Ovary (tissue), 9 donors: ENCODE results near the gene DUSP7. TPM values are rescaled to one million over a fixed set of nuclear protein-coding genes. Genes with fewer than 3 reads are reported as not detected.

ENCODE experiments used
- DNase-seq, 5 donors: peaks; one replicate each; pipeline ENCODE4 v3.0.0-alpha.2; 2019 to 2020
- H3K27ac ChIP-seq, 2 donors: fragments of 200-600 bp; one replicate each; pipeline versions ENCODE4 v1.5.1 to v1.8.0; 2019 to 2022
- H3K27me3 ChIP-seq: fragments of 200-600 bp; one replicate; pipeline ENCODE4 v1.8.0; 2022
- H3K36me3 ChIP-seq: fragments of 200-600 bp; sonication (generic); one replicate; pipeline ENCODE4 v1.5.1; 2019
- H3K4me1 ChIP-seq: one replicate; pipeline ENCODE4 v1.8.1; 2013; ENCODE audit warnings: mild to moderate bottlenecking, moderate library complexity; ENCODE audit not compliant: insufficient read depth
- H3K4me3 ChIP-seq: fragments of 200-600 bp; sonication (generic); one replicate; pipeline ENCODE4 v1.5.1; 2017
- H3K9me3 ChIP-seq, 2 donors: fragments of 200-600 bp in 1 of 2; sonication (generic) in 1 of 2; one replicate each; pipeline versions ENCODE4 v1.5.1 to v1.8.1; 2013 to 2019; ENCODE audit warnings: mild to moderate bottlenecking in 1 of 2, moderate library complexity in 1 of 2
- EP300 ChIP-seq: sonication (generic); formaldehyde crosslinking; IDR thresholded peaks from one replicate; pipeline ENCODE4 v1.6.1; 2017; ENCODE audit warnings: antibody characterized with exemption
- POLR2A ChIP-seq: fragments of 450-650 bp; IDR thresholded peaks from one replicate; pipeline ENCODE4 v1.6.1; 2017; ENCODE audit warnings: antibody characterized with exemption, mild to moderate bottlenecking, moderate library complexity
- WGBS, 3 donors: extraction: QIAGEN DNeasy Blood & Tissue Kit in 1 of 3; methylation state at CpG; one replicate each; pipeline versions ENCODE4 v1.1.5 to v1.1.7; 2013 to 2017; 5-methylcytosine and 5-hydroxymethylcytosine counted together
- intact Hi-C, 4 donors: fragments of 100-400 bp; cut with DNase I; formaldehyde crosslinking; loops; one replicate each; pipeline versions ENCODE4 v1.11.0 to v1.15.1; 2022 to 2023
- polyA plus RNA-seq, 2 donors: library from polyadenylated mRNA; stranded (reverse); fragments of 200-250 nt in 1 of 2; fragments of 350-450 nt in 1 of 2; fragmentation: Illumina TruSeq in 1 of 2; extraction: RNeasy Lipid Tissue Mini Kit (QIAGEN cat#74804) in 1 of 2; gene quantifications; one replicate each; pipeline ENCODE4 v1.2.3, GENCODE V29; 2013 to 2014
- total RNA-seq, 7 donors: library from RNA; depleted of rRNA in 2 of 7; stranded (reverse); fragments of >200 nt in 2 of 7; fragmentation: NEBNext Ultra II Directional in 3 of 7; extraction: Animal tissue kit (Norgen Biotek cat#: 25700) in 3 of 7; gene quantifications; one replicate each; pipeline versions ENCODE4 v1.1.0 to v1.2.4, GENCODE V29; 2016 to 2023
- TF ChIP-seq, protein P1 (sequence below), 3 donors: fragments of 450-650 bp in 2 of 3; fragments of 200-600 bp in 1 of 3; IDR thresholded peaks; one replicate each; pipeline versions ENCODE4 v1.5.1 to v1.8.0; 2016 to 2022; ENCODE audit warnings: antibody characterized with exemption in 3 of 3, mild to moderate bottlenecking in 1 of 3
- donor health status: DM: no; HTN: no; CAD: no; lungs with moderate emphysema.
- donor health status: DM: no; HTN: no; CAD: no.
- donor health status: Bipolar disorder and iron deficiency.
- donor health status: DM: yes; HTN: yes; CAD: no.
- donor health status: DM: no; HTN: no; CAD: no.
- donor health status: DM: yes; HTN: yes; CAD: no.

The DUSP7 gene
- total and polyA plus RNA-seq, 9 donors, result 5.1 to 18.0 (median 14.0) TPM

DNA sequence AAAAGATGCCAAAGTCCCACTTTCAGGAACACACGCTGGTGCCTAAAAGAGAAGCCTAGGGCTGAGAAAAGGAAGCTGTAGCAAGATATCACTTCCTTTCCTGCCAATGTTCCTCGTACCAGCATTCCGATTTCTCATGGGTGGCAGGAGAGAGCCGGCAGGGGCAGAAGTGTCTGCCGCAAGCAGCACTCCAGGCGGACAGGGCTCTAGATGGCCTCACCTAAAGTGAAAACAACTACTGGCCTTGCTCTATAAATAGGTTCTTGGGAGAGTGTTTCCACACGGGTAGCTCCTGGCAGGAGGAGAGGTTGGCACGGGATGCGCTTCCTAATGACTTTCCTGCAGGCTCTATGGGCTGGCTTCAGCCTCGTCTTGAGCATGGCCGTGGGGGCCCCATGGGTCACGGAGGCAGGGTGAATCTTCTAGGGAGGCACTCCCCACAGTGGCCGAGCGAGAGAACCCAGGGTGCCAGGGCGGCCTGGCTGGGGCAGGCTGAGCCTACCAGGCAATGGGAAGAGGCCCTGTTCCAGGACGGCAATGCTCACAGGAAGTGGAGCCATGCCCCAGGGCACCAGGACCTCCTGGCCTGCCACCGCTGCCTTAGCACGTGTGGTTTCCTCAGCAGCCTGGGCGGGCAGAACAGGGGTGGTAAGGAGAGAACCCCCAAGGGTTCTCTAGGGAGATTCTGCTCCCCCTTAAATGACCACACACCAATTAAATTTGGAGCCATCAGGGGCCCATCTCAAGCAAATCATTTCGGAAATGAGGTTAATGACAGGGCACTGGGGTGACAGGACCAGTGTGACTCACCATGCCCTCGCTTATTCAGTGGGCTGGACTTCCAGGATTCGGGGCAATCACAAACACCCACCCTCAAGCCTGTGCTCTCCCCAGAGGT is 14.6 kb upstream of the DUSP7 start:
- Histone ChIP-seq H3K36me3 (no peaks in the 10 kb centered on the region), H3K9me3 (no peaks in the 10 kb centered on the region), H3K4me1 (no peaks in the 10 kb centered on the region), H3K27ac (no peak overlapping the region), H3K27me3 (no peaks in the 10 kb centered on the region), H3K4me3 (no peak overlapping the region)
- no peak for TF ChIP-seq POLR2A
- TF ChIP-seq EP300, result no peak
- TF ChIP-seq, protein P1, sequence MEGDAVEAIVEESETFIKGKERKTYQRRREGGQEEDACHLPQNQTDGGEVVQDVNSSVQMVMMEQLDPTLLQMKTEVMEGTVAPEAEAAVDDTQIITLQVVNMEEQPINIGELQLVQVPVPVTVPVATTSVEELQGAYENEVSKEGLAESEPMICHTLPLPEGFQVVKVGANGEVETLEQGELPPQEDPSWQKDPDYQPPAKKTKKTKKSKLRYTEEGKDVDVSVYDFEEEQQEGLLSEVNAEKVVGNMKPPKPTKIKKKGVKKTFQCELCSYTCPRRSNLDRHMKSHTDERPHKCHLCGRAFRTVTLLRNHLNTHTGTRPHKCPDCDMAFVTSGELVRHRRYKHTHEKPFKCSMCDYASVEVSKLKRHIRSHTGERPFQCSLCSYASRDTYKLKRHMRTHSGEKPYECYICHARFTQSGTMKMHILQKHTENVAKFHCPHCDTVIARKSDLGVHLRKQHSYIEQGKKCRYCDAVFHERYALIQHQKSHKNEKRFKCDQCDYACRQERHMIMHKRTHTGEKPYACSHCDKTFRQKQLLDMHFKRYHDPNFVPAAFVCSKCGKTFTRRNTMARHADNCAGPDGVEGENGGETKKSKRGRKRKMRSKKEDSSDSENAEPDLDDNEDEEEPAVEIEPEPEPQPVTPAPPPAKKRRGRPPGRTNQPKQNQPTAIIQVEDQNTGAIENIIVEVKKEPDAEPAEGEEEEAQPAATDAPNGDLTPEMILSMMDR (IDR thresholded peaks at IDR 0.05), result no peak
- intact Hi-C loops, result no loop called here
- 68 to 79% (median 68%) methylated on average over 22 of the region's 22 CpGs for WGBS, 3 donors
- no peak for DNase-seq

DNA sequence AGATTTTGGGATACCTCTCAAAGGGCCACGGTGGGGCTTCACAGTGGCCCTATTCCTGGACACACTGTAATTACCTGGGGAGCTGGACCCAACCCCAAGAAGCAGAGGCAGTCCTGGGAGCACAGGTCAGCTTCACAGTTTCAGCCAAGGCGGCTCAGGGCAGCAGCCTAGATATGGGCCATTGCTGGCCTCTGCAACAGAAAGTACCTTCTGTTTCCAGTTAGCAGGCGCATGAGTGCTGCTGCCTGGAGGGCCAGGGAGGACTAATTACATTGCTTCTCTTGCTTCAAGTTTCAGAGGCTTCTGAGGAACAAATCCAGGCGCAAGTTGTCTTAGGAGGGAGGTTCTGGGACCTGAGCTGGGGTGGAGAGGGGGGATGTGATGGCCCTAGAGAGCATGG is 13.5 kb upstream of the DUSP7 start:
- H3K4me1 ChIP-seq, result no peaks in the 10 kb centered on the region
- WGBS, 3 donors, result 94 to 98% (median 95%) methylated on average over 3 to 4 of the region's 4 CpGs
- H3K27ac ChIP-seq, result no peak overlapping the region
- no peak overlapping the region for H3K4me3 ChIP-seq
- no peaks in the 10 kb centered on the region for H3K27me3 ChIP-seq
- H3K9me3 ChIP-seq, result no peaks in the 10 kb centered on the region
- H3K36me3 ChIP-seq, result no peaks in the 10 kb centered on the region
- intact Hi-C loops, result no loop called here
- no peak for DNase-seq
- TF ChIP-seq POLR2A (no peak), EP300 (no peak)
- TF ChIP-seq, protein P1 (IDR thresholded peaks at IDR 0.05), result no peak

DNA sequence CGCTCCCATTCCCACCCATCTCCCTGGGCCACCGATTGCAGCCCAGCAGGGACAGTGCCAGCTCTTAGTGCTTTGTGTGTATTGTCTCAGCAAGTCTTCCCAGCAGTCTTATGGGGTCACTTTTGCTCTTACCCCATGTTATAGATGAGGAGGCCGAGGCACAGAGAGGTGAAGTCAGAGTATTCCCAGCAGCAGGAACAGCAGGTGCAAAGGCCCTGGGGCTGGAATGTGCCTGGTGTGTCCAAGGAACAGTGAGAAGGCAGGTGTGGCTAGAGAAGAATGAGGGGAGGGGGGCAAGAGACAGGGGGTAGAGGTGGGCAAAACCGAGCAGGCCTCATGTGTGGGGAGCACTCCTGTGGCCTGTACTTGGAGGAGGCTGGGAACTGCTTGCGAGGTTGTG is 12.8 kb upstream of the DUSP7 start:
- intact Hi-C loops, result no loop called here
- no peak overlapping the region for H3K4me3 ChIP-seq
- no peaks in the 10 kb centered on the region for H3K36me3 ChIP-seq
- TF ChIP-seq, protein P1 (IDR thresholded peaks at IDR 0.05), result no peak
- TF ChIP-seq EP300 (no peak), POLR2A (no peak)
- no peaks in the 10 kb centered on the region for H3K27me3 ChIP-seq
- no peak for DNase-seq
- H3K9me3 ChIP-seq, result no peaks in the 10 kb centered on the region
- 91 to 94% (median 92%) methylated on average over 5 of the region's 5 CpGs for WGBS, 3 donors
- no peak overlapping the region for H3K27ac ChIP-seq
- H3K4me1 ChIP-seq, result no peaks in the 10 kb centered on the region

GRCh38 chr3:52068730-52069129 is 12.4 kb upstream of the DUSP7 start:
- TF ChIP-seq POLR2A, result no peak
- no peak for TF ChIP-seq EP300
- TF ChIP-seq, protein P1 (IDR thresholded peaks at IDR 0.05), result no peak
- Histone ChIP-seq H3K27me3 (no peaks in the 10 kb centered on the region), H3K27ac (no peak overlapping the region), H3K9me3 (no peaks in the 10 kb centered on the region), H3K4me3 (no peak overlapping the region), H3K36me3 (no peaks in the 10 kb centered on the region), H3K4me1 (no peaks in the 10 kb centered on the region)
- intact Hi-C loops, result no loop called here
- 77 to 83% (median 80%) methylated on average over 10 to 12 of the region's 12 CpGs for WGBS, 3 donors
- DNase-seq, result no peak
